KBM-7 (cell line): ENCODE results near the gene CACNA1B.
"Not testable (repeated sequence)": the region's sequence is repeated elsewhere in the genome, so short reads cannot be mapped to it uniquely, and the experiment has no call there.

Source experiments
- DNase-seq: peaks from one replicate; pipeline ENCODE4 v3.0.0-alpha.2; 2015
- in situ Hi-C: fragments of 300-500 bp; cut with MboI; formaldehyde crosslinking; loops from 2 replicates; pipeline ENCODE4 v1.14.3; 2020; ENCODE audit warnings: low sequenced_read_pairs, low pct_unique_long_range_greater_than_20kb, mixed read lengths

The CACNA1B gene

DNA sequence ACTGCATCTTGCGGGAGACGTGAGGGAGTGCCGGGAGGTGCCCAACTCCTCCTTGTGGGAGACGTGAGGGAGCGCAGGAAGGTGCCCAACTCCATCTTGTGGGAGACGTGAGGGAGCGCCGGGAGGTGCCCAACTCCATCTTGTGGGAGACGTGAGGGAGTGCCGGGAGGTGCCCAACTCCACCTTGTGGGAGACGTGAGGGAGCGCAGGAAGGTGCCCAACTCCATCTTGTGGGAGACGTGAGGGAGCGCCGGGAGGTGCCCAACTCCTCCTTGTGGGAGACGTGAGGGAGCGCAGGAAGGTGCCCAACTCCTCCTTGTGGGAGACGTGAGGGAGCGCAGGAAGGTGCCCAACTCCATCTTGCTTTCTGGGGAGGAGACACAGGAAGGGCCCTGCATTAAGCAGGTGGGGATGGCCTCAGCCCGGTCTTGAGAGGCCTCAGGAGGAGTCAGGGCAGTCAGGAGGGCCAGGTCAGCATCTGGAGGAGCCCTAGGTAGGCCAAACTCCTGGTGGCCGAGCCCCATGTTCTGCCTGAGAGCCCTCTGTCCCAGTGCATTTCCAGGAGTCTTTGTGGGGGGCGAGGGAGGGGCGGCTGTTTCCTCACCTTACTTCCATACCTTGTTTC, 236.2 kb downstream of the CACNA1B start:
- DNase-seq, in situ Hi-C loops: not testable (repeated sequence)

DNA sequence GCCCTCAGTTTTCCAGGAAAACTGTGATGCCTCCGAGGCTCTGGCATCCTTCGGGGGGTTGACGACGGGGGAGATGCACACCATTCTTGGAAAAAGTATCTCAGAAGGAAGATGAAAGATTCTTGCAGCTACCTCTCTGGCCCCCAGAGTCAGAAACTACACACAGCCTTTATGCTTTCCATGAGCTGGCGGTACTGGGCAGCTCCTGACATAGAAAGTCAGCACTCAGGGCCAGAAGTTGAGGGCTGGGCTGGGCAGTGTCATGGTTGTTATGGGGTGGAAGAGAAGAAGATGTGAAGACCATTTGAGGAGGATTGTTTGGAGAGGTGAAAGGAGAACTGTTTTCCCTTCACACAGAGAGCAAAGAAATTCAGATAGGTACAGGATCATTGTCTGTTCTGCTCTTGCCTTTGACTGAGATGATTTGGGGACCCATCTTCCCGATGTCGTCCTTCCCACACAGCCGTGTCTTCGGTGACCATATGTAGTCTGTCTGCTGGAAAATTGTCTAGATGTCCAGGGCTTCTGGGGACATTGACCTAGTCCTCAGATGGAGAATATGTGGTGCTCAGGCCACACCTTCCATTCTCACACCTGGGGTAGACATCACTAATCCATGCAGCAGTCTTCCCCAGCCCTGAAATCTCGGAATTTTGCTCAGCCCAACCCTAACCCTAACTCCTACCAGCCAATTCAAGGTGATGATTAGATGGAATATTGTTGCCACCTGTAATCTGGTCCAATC, 237.1 kb downstream of the CACNA1B start:
- no peak for DNase-seq
- in situ Hi-C loops = no loop called here

DNA sequence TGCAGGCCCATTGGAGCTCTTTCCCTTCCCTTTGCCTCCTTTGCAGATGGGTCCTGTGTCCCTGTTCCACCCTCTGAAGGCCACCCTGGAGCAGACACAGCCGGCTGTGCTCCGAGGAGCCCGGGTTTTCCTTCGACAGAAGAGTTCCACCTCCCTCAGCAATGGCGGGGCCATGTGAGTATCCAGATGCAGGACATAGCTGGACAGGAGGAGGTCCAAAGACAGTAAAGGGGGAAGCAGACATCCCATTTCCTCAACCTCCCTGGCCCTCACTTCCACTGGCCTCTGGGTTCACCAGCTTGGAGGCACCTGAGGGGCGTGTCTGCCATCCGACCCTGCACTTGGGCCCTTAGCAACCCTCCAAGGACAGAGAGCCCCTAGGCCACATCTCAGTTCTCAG, 237.9 kb downstream of the CACNA1B start:
- in situ Hi-C loops = no loop called here
- no peak for DNase-seq

DNA sequence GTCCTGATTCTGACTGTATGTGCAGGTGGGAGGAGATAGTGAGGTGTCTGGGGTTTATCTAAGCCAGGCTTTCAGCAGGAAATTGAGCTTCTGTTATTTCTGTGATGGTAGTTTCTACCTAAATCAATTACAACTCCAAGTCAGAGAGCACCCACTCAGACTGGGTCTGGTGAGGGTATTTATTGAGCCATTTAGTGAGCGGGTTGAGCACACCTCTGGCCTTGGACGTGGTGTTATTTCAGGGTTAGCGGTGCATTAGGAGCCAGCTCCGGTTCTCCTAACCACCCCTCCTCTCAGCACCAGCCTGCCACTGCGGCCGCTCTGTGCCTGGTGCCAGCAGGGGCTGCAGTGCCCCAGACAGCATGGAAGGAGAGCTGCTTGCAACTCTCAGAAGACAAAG, 238.9 kb downstream of the CACNA1B start:
- no peak for DNase-seq
- in situ Hi-C loops = no loop called here

DNA sequence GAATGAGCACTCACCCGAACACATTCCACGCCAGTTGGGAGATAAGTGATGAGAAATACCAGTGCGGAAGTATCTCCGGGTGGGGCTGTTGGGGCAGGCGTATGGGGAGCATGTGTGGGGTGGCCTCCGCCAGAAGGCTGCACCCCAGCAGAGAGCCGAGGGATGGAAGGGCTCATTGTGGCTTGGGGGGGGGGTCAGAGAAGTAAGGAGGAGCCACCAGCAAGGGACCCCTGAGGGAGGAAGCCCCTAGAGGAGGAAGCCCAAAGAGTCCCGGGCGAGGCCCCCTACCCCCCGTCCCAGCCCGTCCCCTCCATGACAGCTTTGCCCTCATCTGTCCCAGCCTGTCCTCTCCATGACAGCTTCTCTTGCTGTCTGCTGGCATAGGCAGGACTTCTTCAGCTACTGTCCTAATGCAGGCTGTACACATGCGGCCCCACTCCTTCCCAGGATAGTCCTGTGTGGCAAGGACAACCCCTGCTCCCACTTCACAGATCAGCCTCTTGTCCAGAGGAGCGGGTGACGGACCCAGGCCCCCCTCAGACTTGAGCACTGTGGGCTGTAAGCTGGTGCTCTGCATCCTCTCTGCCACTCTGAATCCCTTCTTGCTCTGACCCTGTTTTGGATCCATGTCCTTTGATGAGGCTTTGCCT, 239.6 kb downstream of the CACNA1B start:
- DNase-seq = no peak
- in situ Hi-C loops = no loop called here

DNA sequence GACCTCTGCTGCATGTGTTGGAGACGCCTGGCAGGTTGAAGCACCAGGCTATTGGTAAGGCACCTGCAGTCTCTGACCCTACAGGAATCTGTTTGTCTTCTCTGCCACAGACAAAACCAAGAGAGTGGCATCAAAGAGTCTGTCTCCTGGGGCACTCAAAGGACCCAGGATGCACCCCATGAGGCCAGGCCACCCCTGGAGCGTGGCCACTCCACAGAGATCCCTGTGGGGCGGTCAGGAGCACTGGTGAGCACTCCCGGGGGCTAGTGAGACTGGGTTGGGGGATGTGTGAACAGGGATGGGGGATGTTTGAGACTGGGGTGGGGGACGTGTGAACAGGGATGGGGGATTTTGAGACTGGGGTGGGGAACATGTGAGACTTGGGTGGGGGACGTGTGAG, 240.3 kb downstream of the CACNA1B start:
- in situ Hi-C loops = no loop called here
- DNase-seq = no peak

DNA sequence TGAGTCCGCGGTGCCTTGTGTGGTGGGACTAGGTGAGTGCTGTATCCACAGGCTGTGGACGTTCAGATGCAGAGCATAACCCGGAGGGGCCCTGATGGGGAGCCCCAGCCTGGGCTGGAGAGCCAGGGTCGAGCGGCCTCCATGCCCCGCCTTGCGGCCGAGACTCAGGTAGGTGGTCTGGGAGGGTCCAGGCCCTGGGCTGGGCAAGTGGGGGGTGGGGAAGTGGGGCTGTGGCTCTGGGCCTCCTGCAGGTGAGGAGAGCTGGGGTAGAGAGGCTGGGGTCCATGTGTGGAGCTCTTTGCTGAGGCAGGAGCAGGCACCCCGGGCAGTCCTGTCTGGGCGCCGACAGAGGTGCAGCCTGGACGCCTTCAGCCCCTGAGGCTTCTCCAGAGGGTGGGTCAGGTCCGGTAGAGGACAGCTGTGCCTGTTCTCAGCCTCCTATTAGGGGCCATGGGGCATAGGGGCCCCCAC, 241.1 kb downstream of the CACNA1B start:
- in situ Hi-C loops = no loop called here

DNA sequence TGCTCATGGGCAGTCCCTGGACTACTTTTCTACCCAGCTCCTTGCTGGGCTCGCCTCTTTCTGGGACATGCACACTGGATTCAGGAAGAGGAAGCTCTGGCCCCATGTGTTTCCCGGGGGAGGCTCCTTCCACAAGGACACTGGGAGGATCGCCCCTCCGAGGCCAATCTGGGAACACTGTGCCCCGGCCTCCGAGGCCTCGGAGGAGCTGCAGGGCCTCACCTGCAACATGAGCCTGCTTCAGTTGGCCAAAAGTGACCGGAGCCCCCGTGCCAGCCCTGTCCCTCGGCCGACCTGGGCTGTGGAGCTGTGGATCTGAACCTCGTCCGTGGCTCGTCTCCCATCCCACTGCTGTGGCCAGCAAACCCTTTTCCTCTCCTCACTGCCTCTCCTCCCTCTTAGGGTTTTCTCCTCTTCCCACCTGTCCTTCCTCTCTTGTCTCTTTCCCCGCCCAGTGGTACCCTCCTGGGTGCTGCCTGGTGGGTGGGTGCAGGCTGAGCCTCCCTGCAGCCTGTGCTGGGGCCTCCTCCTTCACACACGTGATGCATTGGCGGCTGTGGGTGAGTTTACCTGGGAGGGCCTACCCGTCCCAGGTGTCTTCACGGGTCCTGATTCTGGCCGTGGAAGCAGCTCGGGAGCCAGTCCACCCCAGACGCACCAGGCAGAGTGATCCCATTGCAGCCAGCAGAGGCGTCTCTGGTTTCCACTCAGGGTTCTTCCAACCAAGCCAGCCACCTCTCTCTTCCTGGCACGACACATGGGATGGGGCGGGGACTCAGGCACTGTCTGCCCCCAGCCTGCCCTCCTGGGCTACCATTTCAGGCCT, 241.8 kb downstream of the CACNA1B start:
- no peak for DNase-seq
- in situ Hi-C loops = no loop called here

More for the DNA sequence above, 241.1 kb downstream of the CACNA1B start:
- DNase-seq = no peak

DNA sequence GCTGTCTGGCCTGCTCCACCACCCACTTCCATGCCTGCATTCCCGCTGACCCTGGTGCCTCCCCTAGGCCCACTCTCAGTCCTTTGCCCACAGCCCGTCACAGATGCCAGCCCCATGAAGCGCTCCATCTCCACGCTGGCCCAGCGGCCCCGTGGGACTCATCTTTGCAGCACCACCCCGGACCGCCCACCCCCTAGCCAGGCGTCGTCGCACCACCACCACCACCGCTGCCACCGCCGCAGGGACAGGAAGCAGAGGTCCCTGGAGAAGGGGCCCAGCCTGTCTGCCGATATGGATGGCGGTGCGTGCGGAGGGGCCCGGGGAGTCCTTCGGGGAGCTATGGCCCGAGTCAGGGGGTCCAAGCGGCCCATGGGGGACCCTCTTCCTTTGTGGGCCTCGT, 242.5 kb downstream of the CACNA1B start:
- in situ Hi-C loops = no loop called here
- no peak for DNase-seq

DNA sequence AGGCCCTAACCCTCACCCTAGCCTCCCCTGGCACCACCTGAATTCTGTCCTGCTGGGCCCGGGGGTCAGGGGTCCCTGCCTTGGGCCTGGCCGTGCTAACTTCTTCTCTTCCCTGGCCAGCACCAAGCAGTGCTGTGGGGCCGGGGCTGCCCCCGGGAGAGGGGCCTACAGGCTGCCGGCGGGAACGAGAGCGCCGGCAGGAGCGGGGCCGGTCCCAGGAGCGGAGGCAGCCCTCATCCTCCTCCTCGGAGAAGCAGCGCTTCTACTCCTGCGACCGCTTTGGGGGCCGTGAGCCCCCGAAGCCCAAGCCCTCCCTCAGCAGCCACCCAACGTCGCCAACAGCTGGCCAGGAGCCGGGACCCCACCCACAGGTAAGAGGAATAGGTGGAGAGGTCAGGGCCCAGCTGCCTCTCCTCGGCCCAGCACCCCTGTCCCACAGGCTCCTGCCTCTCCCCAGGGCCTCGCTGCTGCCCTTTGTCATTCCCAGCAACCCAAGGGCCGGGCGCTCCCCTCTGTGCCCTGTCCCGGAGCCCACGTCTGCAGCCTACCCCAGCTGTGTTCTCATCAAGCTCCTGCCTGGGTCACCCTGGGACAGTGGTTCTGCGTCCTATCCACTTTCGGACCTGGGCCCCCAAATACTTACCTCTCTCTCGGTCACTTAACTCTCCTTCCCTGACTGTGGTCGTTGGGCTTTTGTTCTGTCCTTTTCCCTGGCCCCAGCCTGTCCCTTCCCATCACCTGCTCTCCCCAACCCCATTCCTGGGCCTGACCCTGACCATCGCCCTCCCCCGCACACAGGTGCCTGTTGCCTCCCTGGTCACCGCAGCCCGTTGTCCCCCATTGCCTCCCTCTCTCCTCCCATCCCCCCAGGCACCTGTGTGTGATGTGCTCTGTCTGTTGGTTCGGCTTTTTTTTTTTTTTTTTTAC, 243.2 kb downstream of the CACNA1B start:
- DNase-seq = no peak
- in situ Hi-C loops = no loop called here

DNA sequence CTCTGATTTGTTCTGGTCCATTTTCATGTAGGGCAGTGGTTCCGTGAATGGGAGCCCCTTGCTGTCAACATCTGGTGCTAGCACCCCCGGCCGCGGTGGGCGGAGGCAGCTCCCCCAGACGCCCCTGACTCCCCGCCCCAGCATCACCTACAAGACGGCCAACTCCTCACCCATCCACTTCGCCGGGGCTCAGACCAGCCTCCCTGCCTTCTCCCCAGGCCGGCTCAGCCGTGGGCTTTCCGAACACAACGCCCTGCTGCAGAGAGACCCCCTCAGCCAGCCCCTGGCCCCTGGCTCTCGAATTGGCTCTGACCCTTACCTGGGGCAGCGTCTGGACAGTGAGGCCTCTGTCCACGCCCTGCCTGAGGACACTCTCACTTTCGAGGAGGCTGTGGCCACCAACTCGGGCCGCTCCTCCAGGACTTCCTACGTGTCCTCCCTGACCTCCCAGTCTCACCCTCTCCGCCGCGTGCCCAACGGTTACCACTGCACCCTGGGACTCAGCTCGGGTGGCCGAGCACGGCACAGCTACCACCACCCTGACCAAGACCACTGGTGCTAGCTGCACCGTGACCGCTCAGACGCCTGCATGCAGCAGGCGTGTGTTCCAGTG, 244.0 kb downstream of the CACNA1B start:
- no peak for DNase-seq
- in situ Hi-C loops = no loop called here

DNA sequence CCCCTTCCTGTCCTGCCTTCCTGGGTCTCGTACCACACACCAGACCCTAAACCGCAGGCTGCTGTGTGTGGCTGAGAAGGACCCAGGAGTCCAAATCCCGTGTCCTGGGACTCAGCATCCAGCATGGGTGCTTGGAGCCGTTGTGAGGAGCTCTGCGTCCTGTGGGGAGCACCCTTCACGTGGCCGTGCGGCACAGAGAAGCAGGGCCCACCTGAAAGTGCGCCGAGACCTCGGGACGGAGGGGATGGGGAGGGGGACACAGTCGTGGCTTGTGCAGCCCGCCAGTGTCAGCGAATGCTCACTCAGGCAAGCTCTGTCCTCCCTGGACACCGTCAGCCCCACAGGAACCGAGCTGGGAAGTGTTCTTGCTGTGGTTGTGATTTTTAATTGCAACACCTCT, 244.6 kb downstream of the CACNA1B start:
- no peak for DNase-seq
- in situ Hi-C loops = no loop called here

DNA sequence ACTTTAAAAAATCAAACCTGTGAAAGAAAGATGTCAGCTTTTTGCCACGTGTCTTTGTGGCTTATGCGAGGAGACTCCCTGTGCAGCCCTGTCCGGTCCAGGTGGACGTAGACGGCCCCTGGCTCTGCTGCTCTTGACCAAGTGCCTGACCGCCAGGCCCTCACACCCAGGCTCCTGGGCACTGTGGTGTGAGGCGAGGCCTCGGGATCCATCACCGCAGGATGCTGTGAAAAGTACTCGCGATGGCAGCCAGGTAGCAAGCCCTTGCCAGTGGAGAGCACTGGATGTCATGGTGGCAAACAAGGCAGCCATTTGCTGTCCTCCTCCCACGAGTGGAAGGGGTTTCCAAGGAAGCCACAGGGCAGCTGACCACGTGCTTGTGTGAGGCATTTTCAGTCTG, 245.1 kb downstream of the CACNA1B start:
- DNase-seq = no peak
- in situ Hi-C loops = no loop called here

DNA sequence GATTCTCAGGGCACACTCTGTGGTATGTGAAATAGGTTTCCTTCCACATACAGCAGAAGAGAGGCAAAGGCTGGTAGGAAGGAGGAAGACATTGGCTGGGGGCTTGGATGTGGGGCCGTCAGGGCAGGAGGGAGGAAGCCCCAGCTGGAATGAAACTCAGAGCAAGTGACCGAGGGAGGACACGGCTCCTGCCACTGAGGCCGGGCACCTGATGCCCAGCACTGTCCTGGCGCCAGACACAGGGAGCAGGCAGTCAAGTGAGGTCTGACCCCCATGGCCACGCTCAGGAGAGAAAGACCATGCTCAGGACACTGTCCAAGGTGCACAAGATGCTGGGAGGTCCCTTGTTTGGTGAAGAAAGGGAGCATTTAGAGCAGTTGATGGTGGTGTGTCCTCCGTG, 245.5 kb downstream of the CACNA1B start:
- in situ Hi-C loops = no loop called here
- no peak for DNase-seq

DNA sequence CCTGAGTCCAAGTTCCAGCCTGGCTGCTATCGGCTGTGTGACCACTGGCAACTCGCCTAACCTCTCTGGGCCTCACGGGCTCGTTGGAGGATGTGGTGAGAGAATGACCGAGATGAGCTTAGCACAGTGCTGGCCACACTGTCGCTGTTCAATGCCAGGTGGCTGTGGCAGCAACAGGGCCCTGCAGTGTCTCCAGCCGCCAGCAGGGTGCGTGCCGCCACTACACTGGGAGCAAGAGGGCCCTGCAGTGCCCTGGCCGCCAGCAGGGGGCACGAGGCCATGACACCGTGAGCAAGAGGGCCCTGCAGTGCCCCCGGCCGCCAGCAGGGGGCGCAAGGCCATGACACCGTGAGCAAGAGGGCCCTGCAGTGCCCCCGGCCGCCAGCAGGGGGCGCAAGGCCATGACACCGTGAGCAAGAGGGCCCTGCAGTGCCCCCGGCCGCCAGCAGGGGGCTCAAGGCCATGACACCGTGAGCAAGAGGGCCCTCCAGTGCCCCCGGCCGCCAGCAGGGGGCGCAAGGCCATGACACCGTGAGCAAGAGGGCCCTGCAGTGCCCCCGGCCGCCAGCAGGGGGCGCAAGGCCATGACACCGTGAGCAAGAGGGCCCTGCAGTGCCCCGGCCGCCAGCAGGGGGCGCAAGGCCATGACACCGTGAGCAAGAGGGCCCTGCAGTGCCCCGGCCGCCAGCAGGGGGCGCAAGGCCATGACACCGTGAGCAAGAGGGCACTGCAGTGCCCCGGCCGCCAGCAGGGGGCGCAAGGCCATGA, 248.7 kb downstream of the CACNA1B start:
- DNase-seq, in situ Hi-C loops: not testable (repeated sequence)

DNA sequence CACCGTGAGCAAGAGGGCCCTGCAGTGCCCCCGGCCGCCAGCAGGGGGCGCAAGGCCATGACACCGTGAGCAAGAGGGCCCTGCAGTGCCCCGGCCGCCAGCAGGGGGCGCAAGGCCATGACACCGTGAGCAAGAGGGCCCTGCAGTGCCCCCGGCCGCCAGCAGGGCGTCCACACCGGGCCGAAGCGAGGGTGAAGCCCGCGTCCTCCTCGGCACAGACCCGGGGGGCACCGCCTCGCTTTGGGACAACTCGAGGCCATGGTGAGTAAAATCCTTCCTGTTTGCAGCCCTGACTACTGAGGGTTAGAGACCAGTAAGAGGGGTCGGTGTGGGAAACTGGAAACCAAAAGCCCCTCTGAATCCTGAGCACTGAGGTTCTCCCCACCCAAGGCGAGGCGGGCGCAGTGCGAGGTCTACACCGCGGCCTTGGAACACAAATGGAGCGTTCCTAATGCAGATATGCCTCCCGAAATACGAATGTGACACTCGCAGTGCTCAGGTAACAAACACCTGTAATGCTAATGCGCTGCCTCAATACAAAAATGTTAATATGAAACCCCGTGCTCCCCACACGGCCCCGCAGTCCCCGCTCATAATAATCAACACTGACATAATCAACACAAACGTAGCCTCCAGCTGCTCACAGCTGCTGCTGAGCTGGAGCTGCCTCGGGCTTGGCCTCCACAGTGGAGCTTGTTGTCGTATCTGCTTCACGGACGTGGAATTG, 249.4 kb downstream of the CACNA1B start:
- DNase-seq, in situ Hi-C loops: not testable (repeated sequence)

DNA sequence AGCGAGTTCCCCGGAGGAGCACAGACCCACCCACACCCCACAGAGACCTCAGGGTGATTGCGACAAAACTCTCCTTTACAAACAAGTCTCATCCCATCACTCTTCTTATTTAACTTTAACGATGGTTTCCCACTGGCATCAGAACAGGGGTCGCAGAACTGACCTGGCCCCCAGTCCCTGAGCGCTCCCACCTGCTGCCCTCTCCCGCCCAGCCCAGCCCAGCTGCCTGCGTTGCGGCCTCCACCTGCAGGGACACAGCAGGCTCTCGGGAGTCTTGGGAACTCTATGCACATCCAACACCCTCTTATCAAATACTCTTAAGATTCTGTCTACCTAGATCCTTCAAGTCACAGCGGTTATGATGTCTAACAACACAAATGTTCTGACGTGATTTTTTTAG, 250.4 kb downstream of the CACNA1B start:
- in situ Hi-C loops, DNase-seq: not testable (repeated sequence)
